KBM-7 (cell line): ENCODE measurements around the gene GALNT5.
A peak's percentile ranks its signal among the peaks of the same experiment; 100 is the strongest.

Experiments
- DNase-seq: peaks from one replicate; pipeline ENCODE4 v3.0.0-alpha.2; 2015
- in situ Hi-C: fragments of 300-500 bp; cut with MboI; formaldehyde crosslinking; loops from 2 replicates; pipeline ENCODE4 v1.14.3; 2020; ENCODE audit warnings: low sequenced_read_pairs, low pct_unique_long_range_greater_than_20kb, mixed read lengths

Gene GALNT5

DNA sequence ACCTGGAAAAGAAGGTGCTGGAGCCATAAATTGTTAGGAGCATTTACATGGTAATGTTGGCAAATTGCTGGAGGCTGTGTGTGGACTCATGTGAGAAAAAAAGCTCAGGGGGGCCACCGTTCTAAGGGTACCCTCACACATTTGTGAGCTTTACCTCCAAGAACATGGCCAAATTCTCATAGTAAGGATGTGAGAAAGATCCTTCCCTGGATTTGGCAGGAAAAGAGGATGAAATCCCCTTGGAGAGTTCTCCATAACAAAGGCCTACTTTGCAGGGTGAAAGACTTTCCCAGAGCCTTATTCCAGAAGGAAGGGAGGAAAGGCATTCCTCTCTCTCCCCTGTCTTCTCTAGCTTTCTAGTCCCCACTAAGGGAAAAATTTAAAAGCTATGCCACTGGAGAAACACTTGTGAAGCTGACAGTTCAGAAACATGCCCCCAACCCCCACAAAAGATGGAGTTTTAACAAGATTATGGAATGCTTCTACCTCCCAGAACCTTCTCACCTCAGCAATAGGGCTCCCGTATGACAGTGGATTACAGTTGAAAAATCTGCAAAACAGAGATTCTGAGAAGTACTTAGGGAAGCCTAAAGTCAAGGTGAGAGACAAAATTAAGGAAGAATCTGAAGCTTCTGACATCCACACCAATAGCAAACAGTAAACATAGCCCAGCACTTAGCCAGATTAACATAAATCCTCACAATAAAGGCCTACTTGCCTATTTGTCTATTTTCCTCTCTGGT is 88.3 kb downstream of the GALNT5 start:
- no peak for DNase-seq
- in situ Hi-C loops: no loop called here

DNA sequence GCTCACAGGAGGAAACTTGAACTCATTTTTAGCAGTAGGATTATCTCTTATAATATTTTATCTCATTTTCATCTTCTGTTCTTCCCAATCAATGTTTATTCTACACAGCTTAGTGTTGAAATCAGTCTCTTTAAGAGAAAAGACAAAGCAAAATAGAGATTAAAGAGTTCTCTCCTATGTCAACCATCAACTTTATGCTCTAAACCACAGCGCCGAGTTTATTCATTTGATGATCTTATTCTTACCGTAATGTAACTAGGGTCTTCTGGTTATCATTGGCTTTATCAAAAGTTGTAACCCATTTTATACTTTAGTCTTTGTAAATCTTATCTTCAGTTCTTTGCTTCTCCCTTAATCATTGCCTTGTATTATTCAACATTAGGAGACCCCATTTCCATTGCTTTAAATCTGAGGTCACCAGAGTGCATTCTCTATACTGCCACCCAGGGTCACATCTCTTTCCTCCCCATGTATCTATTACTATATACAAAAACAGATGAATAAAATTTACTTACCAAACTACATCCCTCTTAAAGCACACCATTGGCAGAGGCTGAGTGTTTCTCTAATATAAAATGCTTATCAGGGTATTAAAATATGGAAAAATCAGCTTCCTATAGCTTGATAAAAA is 90.9 kb downstream of the GALNT5 start:
- in situ Hi-C loops: no loop called here
- DNase-seq: no peak

DNA sequence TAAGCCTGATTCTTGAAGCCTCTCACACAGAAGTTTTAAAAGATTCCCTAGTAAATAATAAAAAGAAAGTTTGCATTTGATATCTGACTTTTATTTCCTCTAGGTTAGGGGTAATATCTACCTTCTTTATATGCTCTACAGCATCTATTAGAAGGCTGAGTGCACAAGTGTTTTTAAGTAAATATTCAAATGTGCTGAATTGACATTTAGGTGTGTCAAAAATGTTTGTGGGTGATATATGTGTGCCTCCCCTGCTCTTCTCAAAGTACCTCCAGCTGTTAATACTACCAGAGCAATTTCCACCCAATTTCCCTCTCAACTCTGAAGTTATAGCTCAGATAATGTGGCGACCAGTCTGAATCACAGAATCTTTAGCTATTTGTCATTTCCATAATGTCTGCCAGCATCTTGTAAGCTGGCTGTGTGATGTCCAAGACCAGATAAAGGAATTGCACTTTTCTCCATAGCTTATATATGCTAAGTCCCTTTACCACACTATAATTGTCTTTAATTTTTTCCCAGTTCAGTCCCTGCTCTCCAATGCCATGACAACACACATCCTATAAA is 92.5 kb downstream of the GALNT5 start:
- in situ Hi-C loops: no loop called here
- DNase-seq: no peak

DNA sequence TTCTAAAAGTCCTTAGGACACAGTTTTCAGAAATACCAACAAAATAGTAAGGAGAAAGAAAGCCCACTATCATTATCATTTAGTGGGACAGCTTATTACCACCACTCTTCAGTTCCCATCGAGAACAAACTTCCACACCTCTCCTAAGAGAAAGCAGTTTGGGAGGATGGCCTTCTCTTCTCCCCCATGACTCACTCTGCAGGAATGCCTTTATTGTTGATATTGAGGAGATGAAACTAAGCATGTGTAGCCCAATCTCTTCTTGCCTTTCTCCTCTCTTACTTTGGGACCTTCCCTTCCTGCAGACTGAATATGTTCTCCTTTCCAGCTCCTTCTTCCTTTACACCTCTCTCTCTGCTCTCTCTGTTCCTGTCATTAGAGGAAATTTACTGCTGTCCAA is 98.1 kb downstream of the GALNT5 start:
- in situ Hi-C loops: no loop called here
- no peak for DNase-seq

DNA sequence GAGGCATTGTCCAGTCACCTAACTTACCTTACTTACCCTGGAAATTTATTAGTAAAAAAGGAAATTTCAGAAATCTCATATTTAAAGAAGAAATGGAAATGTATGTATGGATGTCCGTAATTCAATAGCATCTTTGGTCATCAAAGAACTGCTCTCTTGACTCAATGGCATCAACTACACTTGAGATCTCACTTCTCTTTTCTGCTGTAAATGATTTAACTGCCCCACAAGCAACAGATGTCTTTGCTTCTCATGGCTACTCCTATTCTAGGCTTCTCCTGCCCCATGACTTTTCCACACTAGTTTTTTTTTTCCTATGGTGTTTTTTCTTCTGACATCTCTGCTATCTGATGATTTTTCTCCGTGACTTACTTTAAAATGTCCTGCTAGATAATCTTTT is 102.1 kb downstream of the GALNT5 start:
- in situ Hi-C loops: no loop called here
- no peak for DNase-seq

DNA sequence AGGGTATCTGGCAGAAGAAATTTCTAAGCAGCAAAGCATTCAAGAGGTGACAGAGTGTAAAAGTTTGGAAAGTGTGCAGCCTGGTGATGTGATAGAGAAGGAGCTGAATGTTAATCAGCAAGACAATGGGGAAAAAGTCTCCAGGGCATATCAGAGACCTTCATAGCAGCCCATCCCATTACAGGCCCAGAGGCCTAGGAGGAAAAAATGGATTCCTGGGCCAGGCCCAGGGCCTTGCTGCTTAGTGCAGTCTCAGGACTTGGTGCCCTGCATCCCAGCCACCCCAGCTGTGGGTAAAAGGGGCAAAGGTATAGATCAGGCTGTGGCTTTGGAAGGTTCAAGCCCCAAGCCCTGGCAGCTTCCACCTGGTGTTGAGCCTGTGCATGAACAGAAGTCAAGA is 104.0 kb downstream of the GALNT5 start:
- DNase-seq: no peak
- in situ Hi-C loops: no loop called here

DNA sequence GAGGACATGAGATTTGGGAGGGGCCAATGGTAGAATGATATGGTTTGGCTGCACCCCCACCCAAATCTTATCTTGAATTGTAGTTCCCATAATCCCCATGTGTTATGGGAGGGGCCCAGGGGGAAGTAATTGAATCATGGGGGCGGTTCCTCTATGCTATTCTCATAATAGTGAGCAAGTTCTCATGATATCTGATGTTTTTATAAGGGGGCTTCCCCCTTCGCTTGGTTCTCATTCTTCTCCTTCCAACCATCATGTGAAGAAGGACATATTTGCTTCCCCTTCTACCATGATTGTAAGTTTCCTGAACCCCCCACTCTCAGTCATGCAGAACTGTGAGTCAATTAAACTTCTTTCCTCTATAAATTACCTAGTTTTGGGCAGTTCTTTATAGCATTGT is 105.1 kb downstream of the GALNT5 start:
- in situ Hi-C loops: no loop called here
- no peak for DNase-seq

DNA sequence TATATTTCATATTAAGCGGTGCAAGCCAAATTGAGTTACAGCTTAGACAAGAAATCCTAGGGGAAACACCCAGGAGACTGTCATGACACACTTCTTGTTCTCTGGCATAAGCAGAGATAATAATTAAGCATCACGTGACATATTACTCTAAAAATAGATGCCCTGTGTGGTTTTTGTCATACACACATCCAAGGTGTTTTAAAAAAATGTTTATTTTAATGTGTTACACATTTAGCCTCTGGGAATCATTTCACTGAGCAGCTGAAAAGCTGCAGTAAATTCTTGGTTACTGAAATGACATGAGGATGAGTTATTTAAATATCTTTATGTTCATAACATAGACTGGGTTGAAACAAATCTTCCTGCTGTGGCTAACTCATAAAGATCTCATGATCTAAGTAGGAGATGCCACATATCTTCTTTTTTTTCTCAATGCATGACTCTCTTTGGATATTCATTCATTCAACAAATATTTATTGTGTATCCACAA is 106.2 kb downstream of the GALNT5 start:
- DNase-seq: peak; percentile 11
- in situ Hi-C loops: no loop called here
